ENCODE measurements around the gene TRIM46. TPM values are rescaled to one million over a fixed set of nuclear protein-coding genes. Genes with fewer than 3 reads are reported as not detected.
A peak's percentile ranks its signal among the peaks of the same experiment; 100 is the strongest.

TRIM46 gene
- total RNA-seq, 1 experiment from 2014 or later: 18.4 TPM

GRCh38 chr1:155176544-155177071, 3.0 kb downstream of the TRIM46 start:
- DNase-seq: peak; percentile 69
- Histone ChIP-seq H2BK5ac (ENCODE audit: insufficient read length, low read length) (no peak overlapping the region), H3K4me2 (ENCODE audit: insufficient read depth, insufficient read length, low read length) (no peak overlapping the region), H2BK120ac (ENCODE audit: low read depth, low read length, poor library complexity, severe bottlenecking) (no peak overlapping the region), H3K9ac (ENCODE audit: extremely low read depth, insufficient read length, low read length) (no peak overlapping the region), H3K23me2 (ENCODE audit: insufficient read length, low read depth, low read length, poor library complexity, severe bottlenecking) (peaks cover 18% of the 10 kb centered on the region), H3K56ac (ENCODE audit: insufficient read length, low read depth, low read length) (no peak overlapping the region), H4K91ac (ENCODE audit: insufficient read length, low read depth, low read length) (no peak overlapping the region), H2BK15ac (ENCODE audit: low read depth, low read length) (no peak overlapping the region), H3K4ac (ENCODE audit: low read depth, low read length) (no peak overlapping the region), H2AFZ (ENCODE audit: low read length) (no peak overlapping the region), H3K14ac (ENCODE audit: insufficient read depth, low read length) (no peak overlapping the region), H3K23ac (ENCODE audit: insufficient read length, low read depth, low read length) (no peak overlapping the region), H3T11ph (ENCODE audit: low read length) (no peak overlapping the region), H2BK12ac (ENCODE audit: insufficient read length, low read depth, low read length) (no peak overlapping the region), H2BK20ac (ENCODE audit: low read depth, low read length, poor library complexity, severe bottlenecking) (no peak overlapping the region), H4K20me1 (ENCODE audit: control insufficient read depth, insufficient read depth, insufficient read length) (no peaks in the 10 kb centered on the region), H3K79me2 (ENCODE audit: insufficient read depth, low read length) (no peaks in the 10 kb centered on the region; the same call in 1 of the 2 replicates), H2AK5ac (ENCODE audit: insufficient read length, low read length) (no peak overlapping the region), H3K18ac (ENCODE audit: insufficient read length, low read depth, low read length) (no peak overlapping the region), H4K8ac (replicated peaks; ENCODE audit: insufficient read length, low read depth, low read length) (no peak overlapping the region), H3K79me1 (ENCODE audit: insufficient read depth, low read depth, low read length, poor library complexity, severe bottlenecking) (no peaks in the 10 kb centered on the region), H3K27me3 (ENCODE audit: insufficient read depth, low read length) (no peaks in the 10 kb centered on the region), H3K4me1 (ENCODE audit: insufficient read depth, low read length) (no peaks in the 10 kb centered on the region), H3K9me3 (ENCODE audit: control insufficient read depth, low read depth, low read length) (no peaks in the 10 kb centered on the region), H4K5ac (ENCODE audit: insufficient read length, low read depth, low read length) (no peak overlapping the region), H3K27ac (ENCODE audit: insufficient read length, low read depth, low read length) (no peak overlapping the region)
- TF ChIP-seq, protein P1, sequence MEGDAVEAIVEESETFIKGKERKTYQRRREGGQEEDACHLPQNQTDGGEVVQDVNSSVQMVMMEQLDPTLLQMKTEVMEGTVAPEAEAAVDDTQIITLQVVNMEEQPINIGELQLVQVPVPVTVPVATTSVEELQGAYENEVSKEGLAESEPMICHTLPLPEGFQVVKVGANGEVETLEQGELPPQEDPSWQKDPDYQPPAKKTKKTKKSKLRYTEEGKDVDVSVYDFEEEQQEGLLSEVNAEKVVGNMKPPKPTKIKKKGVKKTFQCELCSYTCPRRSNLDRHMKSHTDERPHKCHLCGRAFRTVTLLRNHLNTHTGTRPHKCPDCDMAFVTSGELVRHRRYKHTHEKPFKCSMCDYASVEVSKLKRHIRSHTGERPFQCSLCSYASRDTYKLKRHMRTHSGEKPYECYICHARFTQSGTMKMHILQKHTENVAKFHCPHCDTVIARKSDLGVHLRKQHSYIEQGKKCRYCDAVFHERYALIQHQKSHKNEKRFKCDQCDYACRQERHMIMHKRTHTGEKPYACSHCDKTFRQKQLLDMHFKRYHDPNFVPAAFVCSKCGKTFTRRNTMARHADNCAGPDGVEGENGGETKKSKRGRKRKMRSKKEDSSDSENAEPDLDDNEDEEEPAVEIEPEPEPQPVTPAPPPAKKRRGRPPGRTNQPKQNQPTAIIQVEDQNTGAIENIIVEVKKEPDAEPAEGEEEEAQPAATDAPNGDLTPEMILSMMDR (conservative IDR thresholded peaks at IDR 0.05): peak; percentile 89
- peaks cover 23 to 37% of the 10 kb centered on the region in 2 experiments for H3K4me1 Mint-ChIP-seq
- H3K27me3 Mint-ChIP-seq (ENCODE audit: low read depth): no peaks in the 10 kb centered on the region; the same call in none of the 2 replicates
- H3K36me3 Mint-ChIP-seq (ENCODE audit: insufficient read depth in 1 of 3, low read depth in 3 of 3): peaks cover 32 to 51% (median 44%) of the 10 kb centered on the region in 3 experiments
- no peak overlapping the region for H3K27ac Mint-ChIP-seq
- no CpG with 5 or more reads among the region's 8 CpGs for WGBS (ENCODE audit: extremely low coverage, insufficient read length, low lambda C conversion rate)
- peak overlapping the region in 1 of 2 experiments; percentile 92; a peak in 2 of 5 replicates for H3K4me3 Mint-ChIP-seq
- no peaks in the 10 kb centered on the region for H3K9me3 Mint-ChIP-seq

Data from H9 (cell line).